ENCODE measurements around the gene RNF157. TPM values are rescaled to one million over a fixed set of nuclear protein-coding genes. Genes with fewer than 3 reads are reported as not detected.
"Not testable (repeated sequence)": the region's sequence is repeated elsewhere in the genome, so short reads cannot be mapped to it uniquely, and the experiment has no call there.

The RNF157 gene
- total RNA-seq, 2 experiments from 2014 or later, result 73.0 to 148 TPM

GRCh38 chr17:76225373-76226086 lies 14.8 kb downstream of the RNF157 start:
- not testable (repeated sequence) for H3K27ac Mint-ChIP-seq; H3K9me3 Mint-ChIP-seq (ENCODE audit: low read depth); ATAC-seq; H3K4me3 Mint-ChIP-seq; DNase-seq; H3K27me3 Mint-ChIP-seq
- H3K4me1 Mint-ChIP-seq, result peaks cover 29% of the 10 kb centered on the region
- CTCF ChIA-PET, result interaction anchor here (1.2 kb wide), 1 partner anchor 54 kb away, joined by 3 read pairs; no protein-coding TSS in a partner anchor
- H3K36me3 Mint-ChIP-seq, result peaks cover 48% of the 10 kb centered on the region

- Mint-ChIP-seq H3K27ac (no peak overlapping the region), H3K4me1 (peaks cover 27% of the 10 kb centered on the region), H3K9me3 (ENCODE audit: low read depth) (no peaks in the 10 kb centered on the region), H3K27me3 (no peaks in the 10 kb centered on the region), H3K36me3 (peaks cover 36% of the 10 kb centered on the region), H3K4me3 (no peak overlapping the region)
- CTCF ChIA-PET, result interaction anchor here (1.5 kb wide), 1 partner anchor 22 kb away, joined by 5 read pairs; no protein-coding TSS in a partner anchor
- no peak for ATAC-seq
- no peak for DNase-seq
These were observed 16.5 kb downstream of the RNF157 start for GRCh38 chr17:76223802-76224201.

GRCh38 chr17:76219670-76220383 lies 20.5 kb downstream of the RNF157 start:
- Mint-ChIP-seq H3K4me1 (peaks cover 36% of the 10 kb centered on the region), H3K27me3 (no peaks in the 10 kb centered on the region)
- no peak for ATAC-seq

DNA sequence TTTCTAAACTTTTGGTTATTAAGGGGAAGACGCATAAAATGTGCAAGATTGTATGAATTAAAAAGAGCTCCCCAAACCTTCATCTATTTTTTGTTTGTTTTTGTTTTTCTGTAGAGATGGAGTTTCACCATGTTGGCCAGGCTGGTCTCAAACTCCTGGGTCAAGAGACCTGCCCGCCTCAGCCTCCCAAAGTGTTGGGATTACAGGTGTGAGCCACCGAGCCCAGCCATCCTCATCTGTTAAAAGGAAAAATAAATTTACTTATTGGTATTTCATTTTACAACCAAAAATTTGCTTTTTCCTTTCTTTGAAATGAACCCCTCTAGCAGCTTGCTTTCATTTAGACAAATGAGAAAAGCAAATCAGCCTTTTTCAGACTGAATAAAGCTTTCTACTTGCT lies 23.2 kb downstream of the RNF157 start:
- Mint-ChIP-seq H3K27me3 (no peaks in the 10 kb centered on the region), H3K9me3 (ENCODE audit: low read depth) (no peaks in the 10 kb centered on the region), H3K36me3 (peaks cover 38% of the 10 kb centered on the region), H3K4me3 (no peak overlapping the region), H3K4me1 (peaks cover 38% of the 10 kb centered on the region), H3K27ac (peak overlapping the region; percentile 25)
- DNase-seq (no peak), ATAC-seq (no peak)
- CTCF ChIA-PET, result interaction anchor here (1.0 to 2.0 kb wide), 9 partner anchors 10 to 96 kb away, joined by 3 to 7 read pairs (median 5); no protein-coding TSS in a partner anchor

More at GRCh38 chr17:76219670-76220383, 20.5 kb downstream of the RNF157 start:
- Mint-ChIP-seq H3K4me3 (no peak overlapping the region), H3K9me3 (ENCODE audit: low read depth) (no peaks in the 10 kb centered on the region), H3K36me3 (peaks cover 36% of the 10 kb centered on the region), H3K27ac (peak overlapping the region; percentile 24)
- CTCF ChIA-PET, result interaction anchor here (0.5 to 1.0 kb wide), 3 partner anchors 9 to 312 kb away, joined by 3 read pairs; no protein-coding TSS in a partner anchor
- no peak for DNase-seq

DNA sequence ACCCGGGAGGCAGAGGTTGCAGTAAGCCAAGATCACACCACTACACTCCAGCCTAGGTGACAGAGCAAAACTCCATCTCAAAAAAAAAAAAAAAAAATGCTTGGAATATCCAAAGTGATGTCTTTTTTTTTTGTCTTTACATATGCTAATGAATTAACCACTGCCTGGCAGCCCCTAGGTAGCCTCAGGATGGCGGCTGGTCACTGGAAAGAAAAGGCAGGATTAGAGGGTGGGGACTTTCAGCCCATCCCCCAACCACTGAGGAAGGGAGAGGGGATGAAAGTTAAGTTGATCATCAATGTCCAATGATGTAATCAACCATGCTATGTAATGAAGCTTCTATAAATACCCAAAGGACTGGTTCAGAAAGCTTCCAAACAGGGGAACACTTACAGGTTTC lies 26.8 kb downstream of the RNF157 start:
- Mint-ChIP-seq H3K27ac (no peak overlapping the region), H3K4me1 (peaks cover 50% of the 10 kb centered on the region), H3K36me3 (peaks cover 55% of the 10 kb centered on the region), H3K4me3 (no peak overlapping the region), H3K9me3 (ENCODE audit: low read depth) (no peaks in the 10 kb centered on the region), H3K27me3 (no peaks in the 10 kb centered on the region)
- no peak for DNase-seq
- CTCF ChIA-PET, result no interaction called here
- ATAC-seq, result no peak

GRCh38 chr17:76208120-76208519 lies 32.2 kb downstream of the RNF157 start:
- peak; percentile 81 for ATAC-seq
- CTCF ChIA-PET, result interaction anchor here (0.9 to 3.9 kb wide), 15 partner anchors 9 to 91 kb away, joined by 3 to 19 read pairs (median 6); no protein-coding TSS in a partner anchor

DNA sequence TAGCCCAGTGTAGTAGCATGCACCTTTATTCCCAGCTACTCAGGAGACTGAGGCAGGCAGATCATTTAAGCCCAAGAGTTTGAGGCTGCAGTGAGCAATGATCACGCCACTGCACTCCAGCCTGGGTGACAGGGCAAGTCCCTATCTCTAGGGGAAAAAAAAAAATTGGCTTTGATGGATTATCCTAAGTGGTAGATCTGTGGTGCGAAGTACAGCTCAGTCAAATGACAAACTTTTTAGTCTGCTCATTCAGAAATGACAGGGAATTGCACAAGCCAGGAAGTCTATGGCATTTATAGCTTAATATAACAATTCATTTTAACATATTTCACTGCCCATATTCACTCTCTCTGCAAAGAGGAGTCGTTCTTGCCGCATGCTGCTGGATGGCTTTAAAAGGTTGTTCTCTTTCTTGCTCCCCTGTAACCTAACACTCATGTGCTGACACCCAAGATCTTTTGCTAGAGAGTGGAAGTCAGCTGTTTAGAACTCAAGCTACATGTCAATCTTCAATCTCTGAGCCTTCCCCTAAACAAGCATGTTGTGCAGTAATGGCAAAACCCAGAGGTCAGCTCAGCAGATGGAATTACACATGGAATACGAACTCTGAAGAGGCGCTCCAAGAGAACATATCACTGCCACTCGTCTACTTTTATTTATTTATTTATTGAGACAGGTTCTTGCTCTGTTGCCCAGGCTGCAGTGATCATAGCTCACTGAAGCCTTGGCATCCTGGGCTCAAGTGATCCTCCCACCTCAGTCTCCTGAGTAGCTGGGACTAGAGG lies 32.8 kb downstream of the RNF157 start:
- ATAC-seq, result peak; percentile 27
- H3K4me3 Mint-ChIP-seq, result no peak overlapping the region

More at GRCh38 chr17:76208120-76208519, 32.2 kb downstream of the RNF157 start:
- H3K4me1 Mint-ChIP-seq, result peaks cover 67% of the 10 kb centered on the region
- H3K27me3 Mint-ChIP-seq, result no peaks in the 10 kb centered on the region
- H3K27ac Mint-ChIP-seq, result peak overlapping the region; percentile 86
- H3K36me3 Mint-ChIP-seq, result peaks cover 67% of the 10 kb centered on the region
- H3K4me3 Mint-ChIP-seq, result no peak overlapping the region
- peak; percentile 67 for DNase-seq
- H3K9me3 Mint-ChIP-seq (ENCODE audit: low read depth), result no peaks in the 10 kb centered on the region

GRCh38 chr17:76205542-76206144 lies 34.6 kb downstream of the RNF157 start:
- peaks cover 60% of the 10 kb centered on the region for H3K36me3 Mint-ChIP-seq
- not testable (repeated sequence) for DNase-seq; H3K27me3 Mint-ChIP-seq; H3K9me3 Mint-ChIP-seq (ENCODE audit: low read depth); ATAC-seq; H3K4me3 Mint-ChIP-seq
- H3K27ac Mint-ChIP-seq, result peak overlapping the region; percentile 28
- H3K4me1 Mint-ChIP-seq, result peaks cover 62% of the 10 kb centered on the region
- CTCF ChIA-PET, result interaction anchor here (0.8 to 3.9 kb wide), 4 partner anchors 10 to 73 kb away, joined by 3 to 19 read pairs (median 6); no protein-coding TSS in a partner anchor

More for the DNA sequence above, 32.8 kb downstream of the RNF157 start:
- Mint-ChIP-seq H3K27ac (peak overlapping the region; percentile 86), H3K9me3 (ENCODE audit: low read depth) (no peaks in the 10 kb centered on the region), H3K36me3 (peaks cover 67% of the 10 kb centered on the region), H3K27me3 (no peaks in the 10 kb centered on the region), H3K4me1 (peaks cover 68% of the 10 kb centered on the region)
- CTCF ChIA-PET, result interaction anchor here (0.7 to 3.9 kb wide), 16 partner anchors 9 to 72 kb away, joined by 3 to 19 read pairs (median 6); no protein-coding TSS in a partner anchor
- DNase-seq, result no peak

GRCh38 chr17:76204277-76204676 lies 36.0 kb downstream of the RNF157 start:
- H3K4me1 Mint-ChIP-seq, result peaks cover 63% of the 10 kb centered on the region
- no peak for ATAC-seq
- peaks cover 60% of the 10 kb centered on the region for H3K36me3 Mint-ChIP-seq
- CTCF ChIA-PET, result interaction anchor here (1.0 kb wide), 1 partner anchor 12 kb away, joined by 3 read pairs; no protein-coding TSS in a partner anchor
- peak overlapping the region; percentile 22 for H3K27ac Mint-ChIP-seq
- no peaks in the 10 kb centered on the region for H3K9me3 Mint-ChIP-seq (ENCODE audit: low read depth)
- H3K27me3 Mint-ChIP-seq, result no peaks in the 10 kb centered on the region
- no peak overlapping the region for H3K4me3 Mint-ChIP-seq
- no peak for DNase-seq

- H3K9me3 Mint-ChIP-seq (ENCODE audit: low read depth), result no peaks in the 10 kb centered on the region
- peaks cover 47% of the 10 kb centered on the region for H3K4me1 Mint-ChIP-seq
- ATAC-seq (no peak), DNase-seq (no peak)
- no peaks in the 10 kb centered on the region for H3K27me3 Mint-ChIP-seq
- H3K27ac Mint-ChIP-seq, result peak overlapping the region; percentile 81
- CTCF ChIA-PET, result interaction anchor here (0.6 to 2.0 kb wide), 3 partner anchors 9 to 82 kb away, joined by 3 to 4 read pairs (median 4); no protein-coding TSS in a partner anchor
- peaks cover 66% of the 10 kb centered on the region for H3K36me3 Mint-ChIP-seq
- H3K4me3 Mint-ChIP-seq, result no peak overlapping the region
These were observed 39.9 kb downstream of the RNF157 start for GRCh38 chr17:76200354-76200753.

GRCh38 chr17:76199469-76199868 lies 40.8 kb downstream of the RNF157 start:
- Mint-ChIP-seq H3K9me3 (ENCODE audit: low read depth) (no peaks in the 10 kb centered on the region), H3K4me1 (peaks cover 51% of the 10 kb centered on the region), H3K27ac (peak overlapping the region; percentile 59), H3K36me3 (peaks cover 72% of the 10 kb centered on the region), H3K27me3 (no peaks in the 10 kb centered on the region), H3K4me3 (no peak overlapping the region)
- peak; percentile 77 for ATAC-seq
- CTCF ChIA-PET, result interaction anchor here (0.7 to 1.8 kb wide), 7 partner anchors 8 to 478 kb away, joined by 3 to 6 read pairs (median 4); no protein-coding TSS in a partner anchor
- no peak for DNase-seq

GRCh38 chr17:76198702-76199101 lies 41.6 kb downstream of the RNF157 start:
- Mint-ChIP-seq H3K27me3 (no peaks in the 10 kb centered on the region), H3K27ac (peak overlapping the region; percentile 30), H3K4me3 (no peak overlapping the region), H3K36me3 (peaks cover 72% of the 10 kb centered on the region), H3K4me1 (peaks cover 53% of the 10 kb centered on the region), H3K9me3 (ENCODE audit: low read depth) (no peaks in the 10 kb centered on the region)
- DNase-seq (no peak), ATAC-seq (no peak)
- CTCF ChIA-PET, result interaction anchor here (1.0 to 1.8 kb wide), 6 partner anchors 9 to 70 kb away, joined by 3 to 6 read pairs (median 4); no protein-coding TSS in a partner anchor
